ENCODE results near the gene LTBP4. TPM values are rescaled to one million over a fixed set of nuclear protein-coding genes. Genes with fewer than 3 reads are reported as not detected.

Gene LTBP4
- polyA plus RNA-seq, 1 donor (not counting 4 experiments of a cell fraction or from before 2014, with no cell fraction given): 29.6 TPM

DNA sequence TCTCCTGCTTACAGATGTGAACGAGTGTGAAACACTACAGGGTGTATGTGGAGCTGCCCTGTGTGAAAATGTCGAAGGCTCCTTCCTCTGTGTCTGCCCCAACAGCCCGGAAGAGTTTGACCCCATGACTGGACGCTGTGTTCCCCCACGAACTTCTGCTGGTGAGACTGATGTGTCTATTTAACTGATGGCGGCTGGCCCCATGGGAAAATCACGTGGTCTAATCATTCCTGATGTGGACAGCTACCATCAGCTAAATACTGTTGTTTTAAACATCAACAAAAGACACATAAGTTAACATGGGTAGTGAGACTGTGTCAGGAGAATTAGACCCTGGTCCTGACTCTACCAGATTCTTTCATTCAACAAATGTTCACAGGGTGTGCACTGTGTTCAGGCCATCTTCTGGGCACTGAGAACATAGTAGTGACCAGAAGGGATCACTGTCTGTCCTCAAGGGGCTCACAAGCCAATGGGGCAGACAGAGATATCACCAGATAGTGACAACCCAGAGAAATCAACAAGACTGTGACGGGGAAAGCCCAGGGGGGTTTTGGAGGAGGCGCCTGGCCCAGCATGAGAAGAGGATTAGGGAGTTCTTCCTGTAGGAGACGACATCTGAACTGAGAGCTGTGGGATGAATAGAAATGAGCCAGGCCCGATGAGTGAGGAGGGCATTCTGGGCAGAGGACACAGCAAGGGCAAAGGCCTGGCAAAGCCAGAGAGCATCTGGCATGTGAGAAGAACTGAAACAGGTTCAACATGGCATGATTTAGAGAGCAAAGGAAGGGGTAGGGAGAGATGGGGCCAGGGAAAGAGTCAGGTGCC lies 18.4 kb downstream of the LTBP4 start:
- H3K4me2 ChIP-seq (ENCODE audit: control insufficient read depth, extremely low read depth, insufficient read depth, low read depth, low read length): no peak overlapping the region
- FAIRE-seq (no peak), DNase-seq (ENCODE audit: low read depth, low spot score) (no peak)
- no peaks in the 10 kb centered on the region for H3K9me1 ChIP-seq (ENCODE audit: control insufficient read depth, extremely low read depth, insufficient read depth, low read length)
- H3K36me3 ChIP-seq (ENCODE audit: control insufficient read depth in 2 of 2, extremely low read depth in 1 of 2, insufficient read depth in 2 of 2, low read length in 2 of 2): peaks cover 26 to 32% of the 10 kb centered on the region in 2 experiments
- no peak overlapping the region for H2AFZ ChIP-seq (ENCODE audit: control insufficient read depth, low read length)
- H3K4me1 ChIP-seq (ENCODE audit: control insufficient read depth, extremely low read depth, insufficient read depth, low read length): peaks cover 16% of the 10 kb centered on the region
- TF ChIP-seq, protein P1, sequence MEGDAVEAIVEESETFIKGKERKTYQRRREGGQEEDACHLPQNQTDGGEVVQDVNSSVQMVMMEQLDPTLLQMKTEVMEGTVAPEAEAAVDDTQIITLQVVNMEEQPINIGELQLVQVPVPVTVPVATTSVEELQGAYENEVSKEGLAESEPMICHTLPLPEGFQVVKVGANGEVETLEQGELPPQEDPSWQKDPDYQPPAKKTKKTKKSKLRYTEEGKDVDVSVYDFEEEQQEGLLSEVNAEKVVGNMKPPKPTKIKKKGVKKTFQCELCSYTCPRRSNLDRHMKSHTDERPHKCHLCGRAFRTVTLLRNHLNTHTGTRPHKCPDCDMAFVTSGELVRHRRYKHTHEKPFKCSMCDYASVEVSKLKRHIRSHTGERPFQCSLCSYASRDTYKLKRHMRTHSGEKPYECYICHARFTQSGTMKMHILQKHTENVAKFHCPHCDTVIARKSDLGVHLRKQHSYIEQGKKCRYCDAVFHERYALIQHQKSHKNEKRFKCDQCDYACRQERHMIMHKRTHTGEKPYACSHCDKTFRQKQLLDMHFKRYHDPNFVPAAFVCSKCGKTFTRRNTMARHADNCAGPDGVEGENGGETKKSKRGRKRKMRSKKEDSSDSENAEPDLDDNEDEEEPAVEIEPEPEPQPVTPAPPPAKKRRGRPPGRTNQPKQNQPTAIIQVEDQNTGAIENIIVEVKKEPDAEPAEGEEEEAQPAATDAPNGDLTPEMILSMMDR (optimal IDR thresholded peaks at IDR 0.05 in 1 of 3, IDR thresholded peaks at IDR 0.05 in 1 of 3, conservative IDR thresholded peaks at IDR 0.05 in 1 of 3; ENCODE audit: extremely low read depth in 1 of 3, insufficient read depth in 2 of 3, low read length in 3 of 3): no peak
- TF ChIP-seq EZH2 (IDR thresholded peaks at IDR 0.05; ENCODE audit: low read length): no peak
- peaks cover 9% of the 10 kb centered on the region for H3K79me2 ChIP-seq (ENCODE audit: control insufficient read depth, insufficient read depth, low read length)
- H3K9me3 ChIP-seq (ENCODE audit: control insufficient read depth, low read depth, low read length): no peaks in the 10 kb centered on the region
- H3K9ac ChIP-seq (ENCODE audit: control insufficient read depth, extremely low read depth, insufficient read depth, low read length): no peak overlapping the region
- dilution Hi-C loops (cut with MboI; ENCODE audit: extremely low pct_ligation_motif_present, low sequenced_read_pairs): no loop called here
- H3K27me3 ChIP-seq (ENCODE audit: control insufficient read depth, extremely low read depth, insufficient read depth, low read length): no peaks in the 10 kb centered on the region
- no peaks in the 10 kb centered on the region for H4K20me1 ChIP-seq (ENCODE audit: control insufficient read depth, extremely low read depth, insufficient read depth, low read length)
- H3K4me3 ChIP-seq (ENCODE audit: control insufficient read depth in 2 of 3, extremely low read depth in 1 of 3, insufficient read depth in 2 of 3, low read depth in 1 of 3, low read length in 3 of 3): no peak overlapping the region
- H3K27ac ChIP-seq (ENCODE audit: control insufficient read depth, insufficient read depth, low read length): no peak overlapping the region

DNA sequence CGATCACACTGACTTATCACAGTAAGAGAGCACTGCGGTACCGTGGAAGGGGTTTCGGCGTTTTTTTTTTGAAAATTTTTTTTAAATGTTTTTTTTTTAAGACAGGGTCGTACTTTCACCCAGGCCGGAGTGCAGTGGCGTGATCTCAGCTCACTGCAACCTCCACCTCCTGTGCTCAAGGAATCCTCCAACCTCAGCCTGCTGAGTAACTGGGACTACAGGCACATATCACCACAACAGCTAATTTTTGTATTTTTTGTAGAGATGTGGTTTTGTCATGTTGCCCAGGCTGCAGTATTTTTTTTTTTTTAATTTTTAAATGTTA lies 19.0 kb downstream of the LTBP4 start:
- Histone ChIP-seq H3K9me3 (ENCODE audit: control insufficient read depth, low read depth, low read length) (no peaks in the 10 kb centered on the region), H3K27me3 (ENCODE audit: control insufficient read depth, extremely low read depth, insufficient read depth, low read length) (no peaks in the 10 kb centered on the region), H2AFZ (ENCODE audit: control insufficient read depth, low read length) (no peak overlapping the region), H3K4me1 (ENCODE audit: control insufficient read depth, extremely low read depth, insufficient read depth, low read length) (peaks cover 13% of the 10 kb centered on the region), H3K9ac (ENCODE audit: control insufficient read depth, extremely low read depth, insufficient read depth, low read length) (no peak overlapping the region), H3K27ac (ENCODE audit: control insufficient read depth, insufficient read depth, low read length) (no peak overlapping the region), H3K4me3 (ENCODE audit: control insufficient read depth in 2 of 3, extremely low read depth in 1 of 3, insufficient read depth in 2 of 3, low read depth in 1 of 3, low read length in 3 of 3) (no peak overlapping the region), H4K20me1 (ENCODE audit: control insufficient read depth, extremely low read depth, insufficient read depth, low read length) (no peaks in the 10 kb centered on the region), H3K4me2 (ENCODE audit: control insufficient read depth, extremely low read depth, insufficient read depth, low read depth, low read length) (no peak overlapping the region), H3K36me3 (ENCODE audit: control insufficient read depth in 2 of 2, extremely low read depth in 1 of 2, insufficient read depth in 2 of 2, low read length in 2 of 2) (peaks cover 26 to 32% of the 10 kb centered on the region in 2 experiments), H3K9me1 (ENCODE audit: control insufficient read depth, extremely low read depth, insufficient read depth, low read length) (no peaks in the 10 kb centered on the region), H3K79me2 (ENCODE audit: control insufficient read depth, insufficient read depth, low read length) (peaks cover 9% of the 10 kb centered on the region)
- no peak for DNase-seq (ENCODE audit: low read depth, low spot score)
- dilution Hi-C loops (cut with MboI; ENCODE audit: extremely low pct_ligation_motif_present, low sequenced_read_pairs): no loop called here
- TF ChIP-seq, protein P1 (optimal IDR thresholded peaks at IDR 0.05 in 1 of 3, IDR thresholded peaks at IDR 0.05 in 1 of 3, conservative IDR thresholded peaks at IDR 0.05 in 1 of 3; ENCODE audit: extremely low read depth in 1 of 3, insufficient read depth in 2 of 3, low read length in 3 of 3): no peak
- TF ChIP-seq EZH2 (IDR thresholded peaks at IDR 0.05; ENCODE audit: low read length): no peak
- FAIRE-seq: no peak
